COR-L47 (cell line): ENCODE results near the gene ALDH9A1.
"Not testable (repeated sequence)": the region's sequence is repeated elsewhere in the genome, so short reads cannot be mapped to it uniquely, and the experiment has no call there.

Experiments used
- DNase-seq: peaks from one replicate; lab custom pipeline; 2025; lab: John Stamatoyannopoulos, UW

Gene ALDH9A1

DNA sequence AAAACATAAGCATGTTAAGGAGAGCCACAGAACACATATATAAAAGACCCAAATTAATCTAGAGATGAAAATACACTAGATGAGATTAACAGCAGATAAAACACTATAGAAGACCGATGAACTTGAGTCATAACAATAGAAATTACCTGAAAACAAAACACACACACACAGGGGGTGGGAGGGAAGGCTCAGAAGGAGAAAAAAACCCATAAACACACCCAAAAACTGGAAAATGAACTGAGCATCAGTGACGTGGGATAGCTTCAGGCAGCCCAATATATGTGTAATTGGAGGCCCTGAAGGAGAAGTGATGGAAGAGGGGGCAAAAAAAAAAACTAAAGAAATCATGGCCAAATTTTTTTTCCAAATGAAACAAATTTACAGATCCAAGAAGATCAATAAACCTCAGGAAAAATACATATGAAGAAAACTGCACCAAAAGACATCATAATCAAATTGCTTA is 11.4 kb downstream of the ALDH9A1 start:
- DNase-seq = no peak

DNA sequence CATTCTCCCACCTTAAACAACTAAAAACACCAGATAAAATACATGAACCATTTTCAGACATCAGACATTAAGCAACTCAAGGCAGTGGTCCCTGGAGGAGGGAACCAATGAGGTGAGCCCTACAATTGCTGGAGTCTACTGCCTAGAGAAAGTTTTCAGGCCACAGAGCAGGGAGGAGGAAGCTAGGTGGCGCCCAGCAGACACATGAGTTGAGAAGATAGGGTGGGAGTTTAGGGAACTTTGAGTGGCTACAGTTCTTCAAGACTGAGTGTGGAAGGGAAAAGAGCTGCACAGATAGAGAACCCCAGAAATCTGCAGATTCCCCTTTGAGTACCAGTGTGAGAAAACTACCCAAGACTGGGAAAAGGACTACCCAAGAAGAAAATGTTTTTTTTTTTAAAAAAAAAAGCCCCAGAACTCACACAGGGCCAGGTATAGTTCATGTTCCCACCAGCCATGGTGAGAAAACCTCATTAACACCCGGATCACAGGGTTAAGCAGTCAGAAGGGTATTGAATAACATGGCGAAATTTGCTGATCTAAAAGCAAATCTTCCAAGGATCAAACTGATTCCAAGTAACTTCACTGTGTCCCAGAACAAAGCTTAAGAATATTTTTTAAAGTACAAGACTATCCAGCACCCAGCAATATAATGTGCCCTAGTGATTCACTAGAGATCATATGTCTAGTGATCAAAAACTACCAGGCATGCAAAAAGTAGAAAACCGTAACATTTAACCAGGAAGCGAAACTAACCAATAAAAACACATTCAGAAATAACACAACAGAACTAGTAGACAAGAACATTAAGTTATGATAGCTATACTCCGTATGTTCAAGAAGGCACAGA is 12.0 kb downstream of the ALDH9A1 start:
- DNase-seq = no peak

DNA sequence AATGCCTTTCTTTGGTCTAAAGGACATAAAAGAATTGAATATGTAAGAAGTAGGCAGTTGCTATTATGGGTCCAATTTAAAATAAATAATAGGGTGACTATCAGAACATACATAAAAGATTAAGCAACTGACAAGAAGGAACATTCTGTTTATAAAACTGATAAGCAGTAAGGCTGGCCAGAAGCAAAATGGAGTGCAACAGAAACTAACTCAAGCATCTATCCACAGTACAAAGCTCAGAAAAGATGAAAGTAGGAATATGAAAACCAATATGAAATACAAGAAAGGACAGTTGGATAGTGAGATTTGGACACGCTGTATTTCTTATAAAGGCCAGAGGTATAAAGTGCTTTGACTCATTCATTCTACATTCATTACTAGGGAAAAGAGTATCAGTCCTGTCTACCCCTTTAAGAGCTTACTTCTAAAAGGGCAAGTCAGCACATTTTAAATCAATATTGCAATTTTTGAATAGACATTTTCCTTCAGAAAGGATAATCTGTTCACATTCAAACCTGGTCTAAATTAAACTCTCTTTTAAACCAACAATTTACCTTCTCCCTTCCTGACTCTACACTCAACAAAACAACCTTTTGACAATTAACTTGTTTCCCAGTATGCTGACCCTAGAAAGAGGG is 14.4 kb downstream of the ALDH9A1 start:
- no peak for DNase-seq

DNA sequence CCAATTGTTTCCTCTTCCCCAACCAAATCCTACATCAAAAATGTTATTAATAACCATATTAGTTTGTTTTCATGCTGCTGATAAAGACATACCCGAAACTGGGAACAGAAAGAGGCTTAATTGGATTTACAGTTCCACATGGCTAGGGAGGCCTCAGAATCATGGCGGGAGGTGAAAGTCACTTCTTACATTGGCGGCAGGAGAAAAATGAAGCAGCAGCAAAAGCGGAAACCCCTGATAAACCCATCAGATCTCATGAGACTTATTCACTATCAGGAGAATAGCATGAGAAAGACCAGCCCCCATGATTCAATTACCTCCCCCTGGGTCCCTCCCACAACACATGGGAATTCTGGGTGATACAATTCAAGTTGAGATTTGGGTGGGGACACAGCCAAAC is 17.6 kb downstream of the ALDH9A1 start:
- DNase-seq = not testable (repeated sequence)

DNA sequence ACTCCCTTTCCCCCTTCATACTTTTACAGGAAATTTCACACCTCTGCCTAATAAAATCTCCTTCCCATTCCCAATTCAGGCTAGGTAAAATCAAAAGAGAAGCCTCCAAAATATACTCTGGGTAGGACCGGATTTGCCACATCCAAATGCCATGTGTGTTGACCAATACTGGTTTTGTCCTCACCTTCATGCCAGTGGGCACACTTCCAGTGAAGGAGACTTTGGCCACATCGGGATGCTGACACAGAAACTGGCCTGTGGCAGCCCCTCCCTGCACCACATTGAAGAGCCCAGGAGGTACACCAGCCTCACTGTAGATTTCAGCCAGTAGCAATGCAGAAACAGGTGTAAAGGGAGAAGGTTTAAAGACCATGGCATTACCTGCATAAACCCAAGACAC is 18.1 kb downstream of the ALDH9A1 start:
- no peak for DNase-seq

DNA sequence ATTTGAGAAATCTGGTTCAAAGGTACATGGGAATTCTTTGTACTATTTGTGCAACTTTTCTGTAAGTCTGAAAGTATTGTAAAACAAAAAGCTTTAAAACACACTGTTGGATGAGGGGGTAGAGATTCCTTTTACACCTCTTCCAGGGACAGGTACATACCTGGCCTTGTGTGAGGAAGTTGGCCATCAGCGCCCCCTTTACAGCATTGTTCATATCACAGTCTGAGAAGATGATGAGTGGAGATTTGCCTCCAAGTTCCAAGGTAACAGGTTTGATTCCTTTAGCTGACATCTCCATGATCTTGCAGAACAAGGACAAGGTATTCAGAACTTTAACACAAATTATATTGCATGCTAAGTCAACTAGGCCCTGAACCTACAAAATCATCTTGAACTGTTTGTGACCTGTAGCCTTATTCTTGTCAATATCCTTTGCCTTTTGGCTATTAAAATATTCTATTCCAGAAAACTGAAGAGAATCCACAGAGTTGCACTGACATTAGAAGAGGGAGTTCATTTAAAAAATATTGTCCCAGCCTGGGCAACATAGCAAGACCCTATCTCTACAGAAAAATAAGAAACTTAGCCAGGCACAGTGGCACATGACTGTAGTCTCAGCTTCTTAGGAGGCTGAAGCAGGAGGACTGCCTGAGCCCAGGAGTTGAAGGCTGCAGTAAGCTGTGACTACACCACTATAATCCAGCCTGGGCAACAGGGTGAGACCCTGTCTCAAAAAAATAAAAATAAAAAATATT is 18.9 kb downstream of the ALDH9A1 start:
- DNase-seq = no peak

DNA sequence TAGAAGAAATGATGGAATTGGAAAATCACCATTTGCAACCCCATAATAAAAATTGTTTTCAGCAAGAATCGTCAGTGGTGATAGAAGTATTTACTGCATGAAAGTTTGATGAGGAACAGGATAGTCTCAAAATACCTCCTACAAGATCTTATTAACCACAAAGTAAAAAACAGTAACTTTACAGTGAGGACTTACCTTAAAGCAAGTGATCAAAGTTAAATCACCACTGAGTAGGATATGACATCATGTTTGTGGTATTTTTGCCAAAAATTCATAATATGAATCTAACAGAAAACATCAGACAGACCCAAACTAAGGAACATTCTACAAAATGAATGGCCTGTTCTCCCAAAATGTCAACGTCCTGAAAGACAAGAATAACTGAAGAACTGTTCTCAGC is 19.9 kb downstream of the ALDH9A1 start:
- no peak for DNase-seq

DNA sequence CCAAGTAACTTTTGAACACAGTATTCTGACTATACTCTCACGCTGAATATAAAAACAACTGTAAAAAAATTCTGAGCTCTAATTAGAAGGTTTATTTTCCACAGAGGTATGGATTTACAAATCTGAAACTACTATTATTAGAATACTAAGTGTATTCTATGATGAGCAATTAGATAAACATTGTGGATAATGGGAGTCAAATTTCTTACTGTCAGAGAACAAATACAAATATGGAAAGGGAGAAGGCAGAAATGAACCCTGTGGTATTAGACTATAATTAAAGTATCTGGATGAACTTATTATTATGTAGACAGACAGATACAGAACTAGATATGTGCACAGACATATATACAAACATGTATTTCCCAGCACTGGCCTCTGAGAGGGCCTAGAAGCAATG is 22.6 kb downstream of the ALDH9A1 start:
- no peak for DNase-seq

DNA sequence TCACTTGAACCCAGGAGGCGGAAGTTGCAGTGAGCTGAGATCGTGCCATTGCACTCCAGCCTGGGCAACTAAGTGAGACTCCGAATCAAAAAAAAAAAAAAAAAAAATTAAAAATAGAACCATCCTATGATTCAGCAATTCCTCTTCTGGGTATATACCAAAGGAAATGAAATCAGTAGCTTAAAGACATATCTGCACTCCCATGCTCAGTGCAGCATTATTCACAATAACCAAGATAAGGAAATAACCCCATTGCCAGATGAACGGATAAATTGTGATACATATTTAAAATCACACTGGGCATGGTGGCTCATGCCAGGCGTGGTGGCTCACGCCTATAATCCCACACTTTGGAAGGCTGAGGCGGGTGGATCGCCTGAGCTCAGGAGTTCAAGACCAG is 23.8 kb downstream of the ALDH9A1 start:
- DNase-seq = no peak

DNA sequence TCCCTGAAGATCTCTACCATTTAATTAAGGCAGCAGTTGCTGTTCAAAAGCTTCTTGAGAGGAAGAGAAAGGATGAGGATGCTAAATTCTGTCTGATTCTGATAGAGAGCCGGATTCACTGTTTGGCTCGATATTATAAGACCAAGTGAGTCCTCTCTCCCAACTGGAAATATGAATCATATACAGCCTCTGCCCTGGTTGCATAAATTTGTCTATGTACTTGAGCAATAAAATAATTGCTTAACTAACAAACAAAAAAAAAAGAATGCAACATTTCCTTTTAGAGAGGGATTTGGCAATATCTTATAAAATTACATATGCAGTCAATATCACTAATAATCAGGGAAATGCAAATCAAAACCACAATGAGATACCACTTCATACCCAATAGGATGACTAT is 26.8 kb downstream of the ALDH9A1 start:
- DNase-seq = no peak

DNA sequence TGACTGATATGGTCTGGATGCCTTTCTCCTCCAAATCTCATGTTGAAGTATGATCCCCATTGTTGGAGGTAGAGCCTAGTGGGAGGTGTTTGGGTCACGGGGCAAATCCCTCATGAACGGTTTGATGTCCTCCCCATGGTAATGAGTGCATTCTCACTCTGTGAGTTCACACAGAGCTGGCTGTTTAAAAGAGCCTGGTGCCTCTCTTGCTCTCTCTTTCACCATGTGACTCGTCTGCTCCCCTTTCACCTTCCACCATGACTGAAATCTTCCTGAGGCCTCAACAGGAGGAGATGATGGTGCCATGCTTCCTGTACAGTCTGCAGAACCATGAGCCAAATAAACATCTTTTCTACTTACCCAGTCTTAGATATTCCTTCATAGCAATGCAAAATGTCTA is 30.2 kb downstream of the ALDH9A1 start:
- DNase-seq = no peak

DNA sequence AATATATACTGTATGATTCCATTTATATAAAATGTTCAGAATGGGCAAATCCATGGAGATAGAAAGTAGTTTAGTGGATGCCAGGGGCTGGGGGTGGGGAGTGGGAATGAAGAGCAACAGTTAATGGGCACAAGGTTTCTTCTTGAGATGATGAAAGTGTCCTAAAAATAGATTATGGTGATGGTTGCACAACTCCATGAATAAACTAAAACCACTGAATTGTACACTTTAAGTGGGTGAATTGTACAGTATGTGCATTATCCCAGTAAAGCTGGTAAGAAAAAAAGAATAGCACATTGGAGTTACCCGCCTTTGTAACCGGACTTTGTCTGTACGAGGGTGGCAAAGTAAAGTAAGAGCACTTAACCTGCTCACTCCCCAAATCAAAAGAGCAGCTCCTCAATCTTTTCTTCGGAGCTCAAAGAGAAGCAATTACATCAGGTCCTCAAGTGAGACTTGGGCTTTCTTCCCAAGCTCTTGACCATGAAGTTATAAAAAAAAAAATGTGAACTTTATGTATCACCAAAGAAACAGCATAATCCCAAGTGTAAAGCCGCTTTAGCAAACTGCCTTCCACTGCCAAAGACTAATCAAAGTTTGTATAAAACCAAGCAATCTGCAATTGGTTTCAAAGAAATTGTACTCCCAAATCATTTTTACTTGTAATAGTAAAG is 32.1 kb downstream of the ALDH9A1 start:
- DNase-seq = no peak

DNA sequence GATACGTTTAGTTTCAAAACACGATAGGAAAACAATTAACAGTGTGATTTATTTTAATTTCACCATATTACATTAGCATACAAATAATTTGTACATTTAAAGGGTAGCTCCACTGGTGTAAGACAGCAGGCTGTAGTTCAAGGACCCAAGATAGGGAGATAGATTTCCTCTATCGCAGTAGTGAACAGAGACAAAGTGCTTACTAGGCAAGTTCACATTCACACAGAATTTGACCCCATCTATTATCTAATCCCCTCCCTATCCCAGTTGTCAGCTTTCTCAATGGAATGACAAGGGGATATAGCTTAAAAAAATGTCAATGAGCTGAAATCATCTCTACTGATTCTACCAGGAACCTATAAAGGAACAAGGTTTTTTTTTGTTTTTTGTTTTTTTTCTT is 36.2 kb downstream of the ALDH9A1 start:
- DNase-seq = no peak

DNA sequence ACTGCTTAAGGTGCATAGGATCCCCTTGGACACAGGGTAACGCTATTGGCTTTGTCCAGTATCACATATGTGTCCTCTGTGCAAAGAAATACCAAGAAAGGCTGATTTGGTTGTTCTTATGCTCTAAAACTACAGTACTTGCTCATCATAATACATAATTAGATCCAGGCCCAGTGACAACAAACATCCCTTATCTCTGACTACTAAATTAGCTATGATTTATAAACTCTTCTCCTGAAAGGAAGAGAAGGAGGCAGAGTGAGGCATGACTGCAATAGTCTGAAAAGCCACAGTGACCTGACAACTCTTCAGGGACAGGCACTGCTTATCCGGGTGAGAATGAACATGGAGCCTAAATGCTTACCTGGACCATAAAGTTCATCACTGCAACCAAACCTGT is 36.7 kb downstream of the ALDH9A1 start:
- DNase-seq = no peak

DNA sequence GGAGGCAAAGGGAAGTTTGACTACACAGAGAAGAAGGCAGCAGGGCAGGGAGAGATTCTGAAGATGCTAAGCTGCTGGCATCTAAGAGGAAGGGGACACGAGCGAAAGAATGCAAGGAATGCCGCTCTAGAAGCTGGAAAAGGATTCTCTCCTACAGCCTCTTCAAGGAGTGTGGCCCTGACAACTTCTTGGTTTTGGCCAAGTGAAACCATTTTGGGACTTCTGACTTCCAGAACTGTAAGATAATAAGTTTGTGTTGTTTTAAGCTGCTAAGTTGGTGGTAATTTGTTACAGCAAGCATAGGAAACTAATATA is 38.8 kb downstream of the ALDH9A1 start:
- DNase-seq = no peak

DNA sequence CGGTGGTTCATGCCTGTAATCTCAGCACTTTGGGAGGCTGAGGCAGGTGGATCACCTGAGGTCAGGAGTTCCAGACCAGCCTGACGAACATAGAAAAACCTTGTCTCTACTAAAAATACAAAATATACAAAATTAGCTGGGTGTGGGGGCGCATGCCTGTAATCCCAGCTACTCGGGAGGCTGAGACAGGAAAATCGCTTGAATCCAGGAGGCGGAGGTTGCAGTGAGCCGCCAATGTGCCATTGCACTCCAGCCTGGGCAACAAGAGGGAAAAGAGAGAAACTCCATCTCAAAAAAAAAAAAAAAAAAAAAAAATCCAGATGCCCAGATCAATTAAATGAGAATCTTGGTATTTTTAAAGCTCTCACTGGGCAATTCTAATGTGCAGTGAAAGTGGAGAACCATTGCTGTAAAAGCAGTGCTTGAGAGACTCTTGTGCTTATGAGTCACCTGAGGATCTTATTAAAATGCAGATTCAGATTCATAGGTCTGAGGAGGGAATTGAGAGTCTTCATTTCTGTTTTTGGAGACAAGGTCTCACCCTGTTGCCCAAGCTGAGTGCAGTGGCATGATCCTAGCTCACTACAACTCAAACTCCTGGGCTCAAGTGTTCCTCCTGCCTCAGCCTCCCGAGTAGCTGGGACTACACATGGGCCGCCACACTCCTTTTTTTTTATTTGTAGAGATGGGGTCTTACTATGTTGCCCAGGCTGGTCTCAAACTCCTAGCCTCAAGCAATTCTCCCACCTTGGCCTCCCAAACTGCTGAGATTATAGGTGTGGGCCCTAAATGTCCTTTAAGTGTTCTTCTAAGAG is 39.4 kb downstream of the ALDH9A1 start:
- DNase-seq = not testable (repeated sequence)

DNA sequence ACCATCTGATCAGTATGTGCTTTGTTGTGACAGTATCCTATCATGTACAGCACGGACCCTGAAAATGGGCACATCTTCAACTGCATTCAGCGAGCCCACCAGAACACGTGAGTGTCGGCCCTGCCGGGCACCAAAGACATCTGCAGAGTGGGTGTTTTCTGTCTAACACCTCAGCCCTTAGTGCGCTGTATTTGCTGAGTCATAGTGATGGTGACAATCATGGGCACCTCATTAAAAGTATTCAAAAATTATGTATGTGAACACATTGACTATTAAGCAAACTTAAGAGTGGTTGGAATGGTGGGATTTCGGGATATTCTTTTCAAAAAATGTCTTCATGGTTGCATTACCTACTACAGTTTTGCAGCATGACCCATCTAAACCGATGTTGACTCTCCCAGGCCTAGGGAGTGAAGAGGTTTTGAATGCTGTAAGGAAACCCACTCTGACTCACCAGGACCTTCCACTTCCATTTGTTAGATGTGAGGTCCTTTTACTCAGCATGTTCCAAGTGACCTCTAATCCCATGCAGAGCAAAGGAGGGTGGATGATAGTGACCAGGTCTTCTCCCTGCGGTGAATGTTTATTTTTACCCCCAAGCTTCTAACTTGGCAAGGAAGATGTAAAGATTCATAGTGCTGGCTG is 47.3 kb downstream of the ALDH9A1 start:
- DNase-seq = no peak

DNA sequence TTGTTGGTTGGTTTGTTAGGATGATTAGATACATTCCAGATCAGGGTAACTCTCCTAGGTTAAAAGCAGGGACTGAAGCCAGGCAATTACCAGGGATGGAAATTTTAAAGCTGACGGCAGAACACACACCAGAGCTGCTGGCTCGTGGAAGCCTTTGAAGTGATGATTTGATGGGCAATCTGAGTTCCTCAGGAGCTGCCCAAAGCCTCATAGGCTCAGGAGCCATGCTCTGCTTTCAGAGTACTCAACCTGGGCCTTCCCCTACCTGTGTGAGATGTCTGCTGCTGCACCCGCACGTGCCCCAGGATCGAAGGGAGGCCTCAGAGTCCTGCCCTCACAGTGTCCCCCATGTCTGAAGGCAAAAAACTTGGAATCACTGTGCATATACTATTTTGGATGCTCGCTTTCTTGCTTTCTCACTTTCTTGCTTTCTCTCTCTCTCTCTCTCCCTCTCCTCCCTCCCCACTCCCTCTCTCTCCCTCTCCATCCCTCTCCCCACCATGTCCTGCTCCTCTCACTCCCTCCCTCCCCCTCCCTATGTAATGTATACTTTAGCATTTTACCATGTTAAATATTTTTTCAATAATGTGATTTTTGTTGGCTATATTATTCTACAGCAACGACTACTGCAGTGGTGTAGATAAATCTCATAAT is 49.3 kb downstream of the ALDH9A1 start:
- no peak for DNase-seq

DNA sequence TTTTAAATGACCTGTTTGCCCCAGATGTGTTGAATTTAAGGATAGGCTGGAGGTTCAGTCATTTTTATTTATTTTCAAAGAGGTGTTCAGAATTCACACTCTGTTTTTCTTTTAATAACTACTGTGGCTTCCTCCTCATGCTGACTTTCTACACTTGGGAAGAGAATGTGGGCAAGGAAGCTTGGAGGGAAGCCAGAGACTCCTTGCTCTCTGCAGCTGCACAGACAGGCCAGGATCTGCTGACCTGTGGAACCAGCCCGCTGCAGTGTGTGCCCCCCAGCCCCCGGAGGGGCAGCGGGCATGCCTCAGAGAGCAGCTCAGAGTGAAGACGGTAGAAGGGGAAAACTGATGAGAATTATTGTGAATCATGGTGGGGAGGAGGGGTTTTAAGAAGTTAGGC is 50.4 kb downstream of the ALDH9A1 start:
- no peak for DNase-seq

DNA sequence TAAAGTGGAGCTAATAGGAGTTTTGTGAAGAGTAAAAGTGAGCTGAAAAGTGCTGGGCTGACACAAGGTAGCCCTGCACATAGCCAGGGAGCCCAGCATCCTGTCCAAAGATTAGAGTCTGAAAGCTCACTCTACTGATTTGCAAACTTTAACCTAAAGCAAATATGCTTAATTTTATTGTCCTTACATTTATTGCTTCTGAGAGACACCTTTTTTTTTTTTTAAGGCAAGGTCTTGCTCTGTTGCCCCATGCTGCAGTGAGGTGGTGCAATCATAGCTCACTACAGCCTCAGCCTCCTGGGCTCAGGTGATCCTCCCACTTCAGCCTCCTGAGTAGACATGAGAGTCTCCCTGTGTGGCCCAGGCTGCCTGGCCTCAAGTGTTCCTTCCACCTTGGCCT is 50.8 kb downstream of the ALDH9A1 start:
- no peak for DNase-seq
